ENCODE results near the gene INAFM1.
A peak's percentile ranks its signal among the peaks of the same experiment; 100 is the strongest.

Gene INAFM1

GRCh38 chr19:47270408-47270807, 4.3 kb upstream of the INAFM1 start:
- Histone ChIP-seq H3K9me3 (ENCODE audit: control extremely low read depth in 1 of 5, control insufficient read depth in 4 of 5, insufficient read depth in 2 of 5, low read depth in 1 of 5, low read length in 4 of 5) (no peaks in the 10 kb centered on the region), H3K4me3 (ENCODE audit: control insufficient read depth in 1 of 7, extremely low read depth in 1 of 7, insufficient read depth in 4 of 7, low read depth in 2 of 7, low read length in 6 of 7) (no peak overlapping the region), H3K27ac (ENCODE audit: insufficient read depth in 1 of 2, low read depth in 1 of 2, low read length in 2 of 2, poor library complexity in 1 of 2, severe bottlenecking in 2 of 2) (no peak overlapping the region), H3K36me3 (ENCODE audit: control insufficient read depth in 4 of 4, insufficient read depth in 4 of 4, low read length in 3 of 4) (peaks cover 5 to 40% (median 30%) of the 10 kb centered on the region in 4 experiments), H3K27me3 (replicated peaks in 2 of 5; ENCODE audit: control insufficient read depth in 4 of 5, insufficient read depth in 5 of 5, low read length in 4 of 5) (no peaks in the 10 kb centered on the region), H3K4me1 (ENCODE audit: control extremely low read depth in 1 of 4, control insufficient read depth in 4 of 4, insufficient read depth in 4 of 4, low read length in 3 of 4) (peaks cover under 1 to 30% (median 23%) of the 10 kb centered on the region in 4 experiments)
- DNase-seq = no peak
- CTCF ChIA-PET = interaction anchor here (0.7 kb wide), 1 partner anchor 60 kb away, joined by 4 read pairs; no protein-coding TSS in a partner anchor
- POLR2A ChIA-PET = no interaction called here
- WGBS (ENCODE audit: insufficient coverage) = 97% methylated on average over 10 of the region's 10 CpGs

DNA sequence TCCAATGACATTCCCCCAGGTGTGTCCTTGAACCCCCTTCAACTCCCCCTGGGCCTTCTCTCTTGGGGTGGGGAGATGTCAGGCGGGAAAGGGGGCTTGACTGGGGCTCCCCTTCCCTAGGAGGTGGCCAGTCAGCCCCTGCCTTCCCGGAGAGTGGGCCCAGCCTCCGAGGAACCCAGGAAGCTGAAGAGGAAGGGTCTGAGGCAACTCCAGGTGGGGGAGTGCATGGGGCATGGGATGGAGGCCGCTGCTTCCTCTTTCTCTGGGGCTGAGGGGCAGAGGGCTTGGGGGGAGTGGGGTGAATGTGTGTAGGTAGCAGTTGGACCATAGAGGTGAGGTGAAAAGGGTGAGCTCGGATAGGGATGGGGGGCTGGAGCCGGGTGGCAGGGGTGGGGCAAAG, 2.7 kb upstream of the INAFM1 start:
- Histone ChIP-seq H3K4me1 (ENCODE audit: control extremely low read depth in 1 of 4, control insufficient read depth in 4 of 4, insufficient read depth in 4 of 4, low read length in 3 of 4) (peaks cover 2 to 32% (median 25%) of the 10 kb centered on the region in 4 experiments), H3K27ac (ENCODE audit: insufficient read depth in 1 of 2, low read depth in 1 of 2, low read length in 2 of 2, poor library complexity in 1 of 2, severe bottlenecking in 2 of 2) (no peak overlapping the region), H3K4me3 (ENCODE audit: control insufficient read depth in 1 of 7, extremely low read depth in 1 of 7, insufficient read depth in 4 of 7, low read depth in 2 of 7, low read length in 6 of 7) (no peak overlapping the region), H3K9me3 (ENCODE audit: control extremely low read depth in 1 of 5, control insufficient read depth in 4 of 5, insufficient read depth in 2 of 5, low read depth in 1 of 5, low read length in 4 of 5) (no peaks in the 10 kb centered on the region), H3K36me3 (ENCODE audit: control insufficient read depth in 4 of 4, insufficient read depth in 4 of 4, low read length in 3 of 4) (peaks cover 5 to 34% (median 24%) of the 10 kb centered on the region in 4 experiments), H3K27me3 (replicated peaks in 2 of 5; ENCODE audit: control insufficient read depth in 4 of 5, insufficient read depth in 5 of 5, low read length in 4 of 5) (no peaks in the 10 kb centered on the region)
- DNase-seq = no peak
- POLR2A ChIA-PET = interaction anchor here (4.2 kb wide), 1 partner anchor 15 kb away, joined by 25 read pairs; the partner anchor contains the start of gene CCDC9
- WGBS (ENCODE audit: insufficient coverage) = 69% methylated on average over 5 of the region's 6 CpGs
- CTCF ChIA-PET = interaction anchor here (0.6 to 1.9 kb wide), 3 partner anchors 10 to 115 kb away, joined by 3 to 6 read pairs (median 4); no protein-coding TSS in a partner anchor

DNA sequence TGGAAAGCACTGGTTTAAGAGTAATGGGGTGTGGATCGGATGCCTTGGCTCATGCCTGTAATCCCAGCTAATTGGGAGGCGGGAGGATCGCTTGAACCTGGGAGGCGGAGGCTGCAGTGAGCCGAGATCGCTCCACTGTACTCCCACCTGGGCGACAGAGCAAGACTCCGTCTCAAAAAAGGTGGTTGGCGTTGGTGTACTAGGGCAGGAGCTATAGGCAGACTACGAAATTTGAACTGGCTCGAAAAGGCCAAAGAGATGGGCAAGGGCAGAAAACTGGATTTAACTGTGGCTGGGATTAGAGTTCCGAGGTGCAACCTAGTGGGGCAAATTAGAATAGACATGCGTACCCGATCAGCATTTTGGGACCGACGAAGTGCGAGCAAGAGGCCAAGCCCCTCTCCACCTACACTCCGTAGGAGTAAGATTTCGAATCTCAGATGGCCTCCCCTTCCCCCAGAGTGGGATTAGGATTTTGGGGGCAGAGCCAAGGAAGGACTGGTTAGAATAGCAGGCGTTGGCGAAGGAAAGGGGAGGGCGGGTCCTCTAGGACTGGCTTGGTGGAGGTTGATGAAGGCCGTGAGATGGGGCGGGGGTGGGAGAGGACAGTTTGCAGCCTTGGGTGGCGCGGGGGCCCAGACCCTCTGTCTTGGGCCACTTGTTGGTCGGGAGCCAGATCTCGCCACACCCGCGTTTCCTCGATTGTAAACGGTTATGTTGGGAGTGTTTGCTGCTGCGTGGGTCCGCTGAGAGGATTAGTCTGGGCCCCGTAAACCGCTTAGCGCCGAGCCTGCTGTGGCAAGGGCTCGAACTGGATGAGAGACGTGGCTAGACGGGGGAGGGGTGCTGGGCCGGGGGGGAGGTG, 2.0 kb upstream of the INAFM1 start:
- CTCF ChIA-PET = interaction anchor here (0.6 to 1.9 kb wide), 3 partner anchors 11 to 114 kb away, joined by 3 to 6 read pairs (median 4); no protein-coding TSS in a partner anchor
- POLR2A ChIA-PET = interaction anchor here (4.2 kb wide), 1 partner anchor 16 kb away, joined by 25 read pairs; the partner anchor contains the start of gene CCDC9
- peaks cover 2 to 32% (median 25%) of the 10 kb centered on the region in 4 experiments for H3K4me1 ChIP-seq (ENCODE audit: control extremely low read depth in 1 of 4, control insufficient read depth in 4 of 4, insufficient read depth in 4 of 4, low read length in 3 of 4)
- H3K27ac ChIP-seq (ENCODE audit: insufficient read depth in 1 of 2, low read depth in 1 of 2, low read length in 2 of 2, poor library complexity in 1 of 2, severe bottlenecking in 2 of 2) = peak overlapping the region; percentile 74 to 90
- 55% methylated on average over 29 of the region's 42 CpGs for WGBS (ENCODE audit: insufficient coverage)
- no peaks in the 10 kb centered on the region for H3K9me3 ChIP-seq (ENCODE audit: control extremely low read depth in 1 of 5, control insufficient read depth in 4 of 5, insufficient read depth in 2 of 5, low read depth in 1 of 5, low read length in 4 of 5)
- peaks cover 5 to 28% (median 21%) of the 10 kb centered on the region in 4 experiments for H3K36me3 ChIP-seq (ENCODE audit: control insufficient read depth in 4 of 4, insufficient read depth in 4 of 4, low read length in 3 of 4)
- DNase-seq = peak; percentile 29 to 83 (median 68)
- H3K4me3 ChIP-seq (ENCODE audit: control insufficient read depth in 1 of 7, extremely low read depth in 1 of 7, insufficient read depth in 4 of 7, low read depth in 2 of 7, low read length in 6 of 7) = peak overlapping the region; percentile 68 to 93 (median 86)
- no peaks in the 10 kb centered on the region for H3K27me3 ChIP-seq (replicated peaks in 2 of 5; ENCODE audit: control insufficient read depth in 4 of 5, insufficient read depth in 5 of 5, low read length in 4 of 5)

DNA sequence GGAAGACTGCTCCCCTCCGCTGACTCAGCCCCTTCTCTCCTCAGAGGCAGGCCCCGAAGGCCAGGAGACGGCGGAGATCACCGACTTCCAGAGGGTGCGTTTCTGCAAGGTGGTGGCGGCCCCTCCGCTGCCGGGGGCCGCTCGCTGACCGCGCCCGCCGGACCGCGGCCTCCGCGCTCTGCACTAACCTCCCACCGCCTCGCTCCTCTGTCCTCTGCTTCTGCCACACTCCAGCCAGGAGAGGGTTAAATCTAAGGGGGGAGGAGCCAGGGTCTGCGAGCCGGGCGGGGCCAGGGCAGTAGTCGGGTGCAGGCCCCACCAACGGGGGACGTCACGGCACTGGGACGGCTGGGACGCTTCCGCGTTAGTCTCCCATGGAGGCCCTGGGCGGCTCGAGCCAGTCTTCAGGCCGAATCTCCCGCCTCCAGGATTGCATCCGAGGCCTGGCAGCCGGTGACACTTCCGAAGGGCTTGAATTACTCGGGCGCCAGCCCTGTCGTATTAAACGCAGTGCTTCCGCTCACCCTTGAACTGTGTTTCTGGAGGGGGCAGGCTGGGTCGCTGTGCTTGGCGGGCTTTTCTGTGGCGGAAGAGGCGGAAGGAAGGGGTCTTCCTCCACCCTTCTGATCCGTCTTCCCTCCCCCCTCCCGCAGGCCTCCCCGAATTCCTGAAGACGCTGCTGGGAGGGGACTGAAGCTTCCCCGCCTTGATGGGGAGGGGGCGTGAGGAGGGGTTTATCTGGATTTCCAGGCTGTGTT, 1.2 kb upstream of the INAFM1 start:
- no peaks in the 10 kb centered on the region for H3K27me3 ChIP-seq (replicated peaks in 2 of 5; ENCODE audit: control insufficient read depth in 4 of 5, insufficient read depth in 5 of 5, low read length in 4 of 5)
- no peaks in the 10 kb centered on the region for H3K9me3 ChIP-seq (ENCODE audit: control extremely low read depth in 1 of 5, control insufficient read depth in 4 of 5, insufficient read depth in 2 of 5, low read depth in 1 of 5, low read length in 4 of 5)
- DNase-seq = peak; percentile 86 to 94 (median 94)
- ChIA-PET CTCF (interaction anchor here (0.5 to 3.5 kb wide), 4 partner anchors 11 to 1746 kb away, joined by 3 to 13 read pairs (median 4); no protein-coding TSS in a partner anchor), POLR2A (interaction anchor here (0.7 to 4.2 kb wide), 6 partner anchors 11 to 75 kb away, joined by 3 to 25 read pairs (median 3); partner anchors contain the start of genes CCDC9 and DHX34)
- peaks cover 3 to 25% (median 18%) of the 10 kb centered on the region in 4 experiments for H3K36me3 ChIP-seq (ENCODE audit: control insufficient read depth in 4 of 4, insufficient read depth in 4 of 4, low read length in 3 of 4)
- H3K27ac ChIP-seq (ENCODE audit: insufficient read depth in 1 of 2, low read depth in 1 of 2, low read length in 2 of 2, poor library complexity in 1 of 2, severe bottlenecking in 2 of 2) = peak overlapping the region; percentile 74 to 90
- peak overlapping the region; percentile 68 to 93 (median 86) for H3K4me3 ChIP-seq (ENCODE audit: control insufficient read depth in 1 of 7, extremely low read depth in 1 of 7, insufficient read depth in 4 of 7, low read depth in 2 of 7, low read length in 6 of 7)
- H3K4me1 ChIP-seq (ENCODE audit: control extremely low read depth in 1 of 4, control insufficient read depth in 4 of 4, insufficient read depth in 4 of 4, low read length in 3 of 4) = peaks cover 2 to 32% (median 25%) of the 10 kb centered on the region in 4 experiments
- WGBS (ENCODE audit: insufficient coverage) = under 1% methylated on average over 23 of the region's 54 CpGs

DNA sequence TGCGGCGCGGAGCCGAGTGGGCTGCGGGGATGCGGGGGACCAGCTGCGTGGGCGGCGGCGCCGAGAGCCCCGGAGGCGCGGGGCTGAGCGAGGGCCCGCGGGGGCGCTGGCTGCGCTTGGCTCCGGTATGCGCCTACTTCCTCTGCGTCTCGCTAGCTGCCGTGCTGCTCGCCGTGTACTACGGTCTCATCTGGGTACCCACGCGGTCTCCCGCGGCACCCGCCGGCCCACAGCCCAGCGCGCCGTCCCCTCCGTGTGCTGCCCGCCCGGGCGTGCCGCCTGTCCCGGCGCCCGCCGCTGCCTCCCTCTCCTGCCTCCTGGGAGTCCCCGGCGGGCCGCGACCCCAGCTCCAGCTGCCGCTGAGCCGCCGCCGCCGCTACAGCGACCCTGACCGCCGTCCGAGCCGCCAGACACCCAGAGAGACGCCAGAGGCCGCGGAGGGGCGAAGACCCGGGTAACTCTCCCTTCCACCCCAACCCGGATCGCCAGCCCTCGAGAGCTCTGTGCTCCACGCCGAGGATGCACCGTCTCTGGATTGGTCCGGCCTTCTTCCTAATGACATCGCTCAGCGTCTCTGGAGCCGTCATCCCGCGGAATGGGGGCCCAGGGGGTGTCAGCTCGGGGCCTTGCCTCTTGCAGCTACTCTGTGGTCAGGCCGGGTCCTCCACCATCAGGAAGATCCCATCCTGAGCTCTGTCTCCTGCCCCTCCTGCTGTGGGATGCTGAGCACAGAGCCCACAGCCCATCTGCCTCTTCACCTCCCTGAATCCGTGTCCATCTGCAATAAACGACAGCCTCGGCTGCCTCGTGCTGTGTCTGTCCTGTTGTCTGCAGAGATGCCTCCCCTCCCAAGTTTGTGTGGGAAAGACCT, 441 bp downstream of the INAFM1 start:
- H3K27ac ChIP-seq (ENCODE audit: insufficient read depth in 1 of 2, low read depth in 1 of 2, low read length in 2 of 2, poor library complexity in 1 of 2, severe bottlenecking in 2 of 2) = no peak overlapping the region
- 11% methylated on average over 71 of the region's 82 CpGs for WGBS (ENCODE audit: insufficient coverage)
- CTCF ChIA-PET = interaction anchor here (1.0 to 3.5 kb wide), 9 partner anchors 9 to 125 kb away, joined by 3 to 13 read pairs (median 5); partner anchors contain the start of gene DHX34

More for the DNA sequence above, 441 bp downstream of the INAFM1 start:
- POLR2A ChIA-PET = interaction anchor here (0.5 to 4.2 kb wide), 4 partner anchors 13 to 119 kb away, joined by 3 to 25 read pairs (median 5); partner anchors contain the start of gene CCDC9
- peak in 1 of 3 donors; percentile 27 for DNase-seq
- no peaks in the 10 kb centered on the region for H3K27me3 ChIP-seq (replicated peaks in 2 of 5; ENCODE audit: control insufficient read depth in 4 of 5, insufficient read depth in 5 of 5, low read length in 4 of 5)
- H3K4me3 ChIP-seq (ENCODE audit: control insufficient read depth in 1 of 7, extremely low read depth in 1 of 7, insufficient read depth in 4 of 7, low read depth in 2 of 7, low read length in 6 of 7) = peak overlapping the region; percentile 37 to 76 (median 66)
- no peaks in the 10 kb centered on the region for H3K9me3 ChIP-seq (ENCODE audit: control extremely low read depth in 1 of 5, control insufficient read depth in 4 of 5, insufficient read depth in 2 of 5, low read depth in 1 of 5, low read length in 4 of 5)
- peaks cover 2 to 32% (median 25%) of the 10 kb centered on the region in 4 experiments for H3K4me1 ChIP-seq (ENCODE audit: control extremely low read depth in 1 of 4, control insufficient read depth in 4 of 4, insufficient read depth in 4 of 4, low read length in 3 of 4)
- H3K36me3 ChIP-seq (ENCODE audit: control insufficient read depth in 4 of 4, insufficient read depth in 4 of 4, low read length in 3 of 4) = peaks cover 3 to 20% (median 15%) of the 10 kb centered on the region in 4 experiments

Data from common myeloid progenitor, CD34-positive (primary cell).